ENCODE results near the gene JAK1.

DNA sequence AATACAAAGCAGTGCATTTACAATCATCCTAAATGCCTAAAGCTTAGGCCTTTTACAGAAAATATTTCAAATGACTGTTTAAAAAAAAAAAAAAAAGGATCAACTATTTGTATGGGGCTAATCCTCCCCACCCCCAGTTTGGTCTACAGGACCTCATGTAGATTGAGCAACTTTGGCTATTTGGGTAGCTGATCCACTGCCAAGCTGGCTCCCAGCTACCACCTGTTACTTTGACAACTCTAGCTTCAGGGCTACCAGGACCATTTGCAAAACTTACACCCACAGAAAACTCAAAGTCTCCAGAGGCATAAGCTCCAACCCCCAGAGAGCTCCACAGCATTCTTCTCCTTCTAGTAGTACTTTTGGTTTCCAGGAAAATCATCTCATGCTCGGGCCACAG lies 29.4 kb downstream of the JAK1 start:
- TF ChIP-seq CTCF (tag by site-specific recombination; IDR thresholded peaks at IDR 0.05) = no peak
- no peak for TF ChIP-seq ZNF433 (tag by site-specific recombination; IDR thresholded peaks at IDR 0.05; ENCODE audit: low read depth)

All from HEK293 (cell line).